Right lobe of liver (tissue), 4 donors: ENCODE data around the gene HMGN4.

Experiments used
- POLR2A ChIP-seq: fragments of 450-650 bp; IDR thresholded peaks from one replicate; pipeline ENCODE4 v1.6.1; 2017; ENCODE audit warnings: antibody characterized with exemption, mild to moderate bottlenecking
- TF ChIP-seq, protein P1 (sequence below), 4 donors: fragments of 200-600 bp in 3 of 4; fragments of 450-650 bp in 1 of 4; IDR thresholded peaks; one replicate each; pipeline versions ENCODE4 v1.5.1 to v1.8.0; 2016 to 2022; ENCODE audit warnings: antibody characterized with exemption in 4 of 4, mild to moderate bottlenecking in 2 of 4
- donor health status: DM: no; HTN: no; CAD: no.
- donor health status: DM: no; HTN: no; CAD: no.
- donor health status: DM: no; HTN: yes; CAD: no.

GRCh38 chr6:26578741-26579140 lies 40.6 kb downstream of the HMGN4 start:
- TF ChIP-seq, protein P1, sequence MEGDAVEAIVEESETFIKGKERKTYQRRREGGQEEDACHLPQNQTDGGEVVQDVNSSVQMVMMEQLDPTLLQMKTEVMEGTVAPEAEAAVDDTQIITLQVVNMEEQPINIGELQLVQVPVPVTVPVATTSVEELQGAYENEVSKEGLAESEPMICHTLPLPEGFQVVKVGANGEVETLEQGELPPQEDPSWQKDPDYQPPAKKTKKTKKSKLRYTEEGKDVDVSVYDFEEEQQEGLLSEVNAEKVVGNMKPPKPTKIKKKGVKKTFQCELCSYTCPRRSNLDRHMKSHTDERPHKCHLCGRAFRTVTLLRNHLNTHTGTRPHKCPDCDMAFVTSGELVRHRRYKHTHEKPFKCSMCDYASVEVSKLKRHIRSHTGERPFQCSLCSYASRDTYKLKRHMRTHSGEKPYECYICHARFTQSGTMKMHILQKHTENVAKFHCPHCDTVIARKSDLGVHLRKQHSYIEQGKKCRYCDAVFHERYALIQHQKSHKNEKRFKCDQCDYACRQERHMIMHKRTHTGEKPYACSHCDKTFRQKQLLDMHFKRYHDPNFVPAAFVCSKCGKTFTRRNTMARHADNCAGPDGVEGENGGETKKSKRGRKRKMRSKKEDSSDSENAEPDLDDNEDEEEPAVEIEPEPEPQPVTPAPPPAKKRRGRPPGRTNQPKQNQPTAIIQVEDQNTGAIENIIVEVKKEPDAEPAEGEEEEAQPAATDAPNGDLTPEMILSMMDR (IDR thresholded peaks at IDR 0.05): no peak
- no peak for TF ChIP-seq POLR2A
